Sigmoid colon (tissue), 4 donors: ENCODE data around the gene EML4.

Source experiments
- POLR2A ChIP-seq, 2 donors: fragments of 450-650 bp; IDR thresholded peaks; one replicate each; pipeline ENCODE4 v1.6.1; 2016; ENCODE audit warnings: antibody characterized with exemption in 2 of 2, mild to moderate bottlenecking in 2 of 2, moderate library complexity in 2 of 2
- POLR2AphosphoS5 ChIP-seq, 4 donors: sonication (generic); formaldehyde crosslinking; IDR thresholded peaks; one replicate each; pipeline ENCODE4 v1.6.1; 2017; ENCODE audit warnings: antibody characterized with exemption in 4 of 4
- TF ChIP-seq, protein P1 (sequence below), 4 experiments: fragments of 450-650 bp in 3 of 4; fragments of 200-600 bp in 1 of 4; IDR thresholded peaks; one replicate each; pipeline ENCODE4 v1.5.1; 2016 to 2019; ENCODE audit warnings: antibody characterized with exemption in 4 of 4, mild to moderate bottlenecking in 3 of 4, moderate library complexity in 2 of 4

DNA sequence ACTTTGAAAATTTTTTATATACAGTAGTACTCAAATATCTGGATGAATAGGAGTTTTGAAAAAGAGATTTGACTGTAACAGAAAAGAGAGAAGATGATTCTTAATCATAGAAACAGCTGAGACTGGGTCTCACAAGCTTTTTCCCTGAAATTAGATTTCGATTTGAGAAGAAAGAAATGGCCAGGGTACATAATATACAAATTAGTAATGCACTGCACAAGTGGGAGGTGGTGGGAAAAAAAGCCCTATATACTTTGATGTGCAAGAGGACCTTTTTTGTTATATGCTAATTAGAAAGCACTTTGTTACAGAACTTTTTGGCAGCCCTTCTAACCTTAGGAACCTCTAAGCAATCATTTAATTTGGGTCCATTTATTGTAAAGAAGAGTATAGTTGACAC lies 62.9 kb downstream of the EML4 start:
- TF ChIP-seq POLR2A (IDR thresholded peaks at IDR 0.05) = no peak
- TF ChIP-seq, protein P1, sequence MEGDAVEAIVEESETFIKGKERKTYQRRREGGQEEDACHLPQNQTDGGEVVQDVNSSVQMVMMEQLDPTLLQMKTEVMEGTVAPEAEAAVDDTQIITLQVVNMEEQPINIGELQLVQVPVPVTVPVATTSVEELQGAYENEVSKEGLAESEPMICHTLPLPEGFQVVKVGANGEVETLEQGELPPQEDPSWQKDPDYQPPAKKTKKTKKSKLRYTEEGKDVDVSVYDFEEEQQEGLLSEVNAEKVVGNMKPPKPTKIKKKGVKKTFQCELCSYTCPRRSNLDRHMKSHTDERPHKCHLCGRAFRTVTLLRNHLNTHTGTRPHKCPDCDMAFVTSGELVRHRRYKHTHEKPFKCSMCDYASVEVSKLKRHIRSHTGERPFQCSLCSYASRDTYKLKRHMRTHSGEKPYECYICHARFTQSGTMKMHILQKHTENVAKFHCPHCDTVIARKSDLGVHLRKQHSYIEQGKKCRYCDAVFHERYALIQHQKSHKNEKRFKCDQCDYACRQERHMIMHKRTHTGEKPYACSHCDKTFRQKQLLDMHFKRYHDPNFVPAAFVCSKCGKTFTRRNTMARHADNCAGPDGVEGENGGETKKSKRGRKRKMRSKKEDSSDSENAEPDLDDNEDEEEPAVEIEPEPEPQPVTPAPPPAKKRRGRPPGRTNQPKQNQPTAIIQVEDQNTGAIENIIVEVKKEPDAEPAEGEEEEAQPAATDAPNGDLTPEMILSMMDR (IDR thresholded peaks at IDR 0.05) = no peak
- no peak for TF ChIP-seq POLR2AphosphoS5 (IDR thresholded peaks at IDR 0.05)
